HEK293 (cell line): ENCODE measurements around the gene BCLAF1.

Source experiments
- ATF2 ChIP-seq: fragments of 450-650 bp; formaldehyde crosslinking; IDR thresholded peaks from 2 replicates; pipeline ENCODE4 v1.5.1; 2016; ENCODE audit warnings: missing biosample characterization, missing genetic modification characterization, low read depth
- FEZF1 ChIP-seq: fragments of 450-650 bp; formaldehyde crosslinking; IDR thresholded peaks from 2 replicates; pipeline ENCODE4 v1.5.1; 2016; ENCODE audit warnings: missing biosample characterization, missing genetic modification characterization
- GFI1B ChIP-seq: fragments of 450-650 bp; formaldehyde crosslinking; IDR thresholded peaks from 2 replicates; pipeline ENCODE4 v1.5.1; 2016; ENCODE audit warnings: missing biosample characterization, missing genetic modification characterization
- HOXD13 ChIP-seq: sonication (generic); formaldehyde crosslinking; IDR thresholded peaks from 2 replicates; pipeline ENCODE4 v1.8.0; 2022; ENCODE audit warnings: missing genetic modification reagents, borderline replicate concordance
- KLF1 ChIP-seq: fragments of 450-650 bp; formaldehyde crosslinking; IDR thresholded peaks from 2 replicates; pipeline ENCODE4 v1.5.1; 2016; ENCODE audit warnings: missing biosample characterization, missing genetic modification characterization
- KLF10 ChIP-seq: fragments of 450-650 bp; IDR thresholded peaks from 2 replicates; pipeline ENCODE4 v1.5.1; 2018; ENCODE audit warnings: missing biosample characterization, mild to moderate bottlenecking, missing genetic modification characterization
- KLF16 ChIP-seq: fragments of 450-650 bp; formaldehyde crosslinking; IDR thresholded peaks from 2 replicates; pipeline ENCODE4 v1.5.1; 2017; ENCODE audit warnings: missing biosample characterization, missing genetic modification characterization
- MEIS1 ChIP-seq: sonication (generic); formaldehyde crosslinking; IDR thresholded peaks from 2 replicates; pipeline ENCODE4 v1.8.1; 2022; ENCODE audit warnings: missing genetic modification reagents, mild to moderate bottlenecking, borderline replicate concordance
- OVOL3 ChIP-seq: fragments of 450-650 bp; formaldehyde crosslinking; IDR thresholded peaks from 2 replicates; pipeline ENCODE4 v1.5.1; 2016; ENCODE audit warnings: missing biosample characterization, missing genetic modification characterization
- PRDM6 ChIP-seq: fragments of 450-650 bp; formaldehyde crosslinking; IDR thresholded peaks from 2 replicates; pipeline ENCODE4 v1.5.1; 2017; ENCODE audit warnings: missing biosample characterization, missing genetic modification characterization
- REPIN1 ChIP-seq: fragments of 450-650 bp; formaldehyde crosslinking; IDR thresholded peaks from 2 replicates; pipeline ENCODE4 v1.5.1; 2017; ENCODE audit warnings: missing biosample characterization, missing genetic modification characterization, low read depth
- REST ChIP-seq: fragments of 450-650 bp; formaldehyde crosslinking; IDR thresholded peaks from 2 replicates; pipeline ENCODE4 v1.5.1; 2016; ENCODE audit warnings: missing biosample characterization, missing genetic modification characterization
- SP7 ChIP-seq: fragments of 450-650 bp; formaldehyde crosslinking; IDR thresholded peaks from 2 replicates; pipeline ENCODE4 v1.5.1; 2016; ENCODE audit warnings: missing biosample characterization, missing genetic modification characterization
- YY2 ChIP-seq: fragments of 450-650 bp; formaldehyde crosslinking; IDR thresholded peaks from 2 replicates; pipeline ENCODE4 v1.5.1; 2016; ENCODE audit warnings: missing biosample characterization, missing genetic modification characterization
- ZBTB6 ChIP-seq: fragments of 450-650 bp; formaldehyde crosslinking; IDR thresholded peaks from 2 replicates; pipeline ENCODE4 v1.5.1; 2017; ENCODE audit warnings: missing biosample characterization, missing genetic modification characterization
- ZBTB7A ChIP-seq: fragments of 450-650 bp; formaldehyde crosslinking; IDR thresholded peaks from 2 replicates; pipeline ENCODE4 v1.5.1; 2016; ENCODE audit warnings: low read depth, missing biosample characterization, missing genetic modification characterization
- ZFHX2 ChIP-seq: fragments of 450-650 bp; formaldehyde crosslinking; conservative IDR thresholded peaks from 2 replicates; pipeline ENCODE4 v1.5.1; 2016; ENCODE audit warnings: missing biosample characterization, missing genetic modification characterization
- ZNF132 ChIP-seq: fragments of 450-650 bp; formaldehyde crosslinking; IDR thresholded peaks from 2 replicates; pipeline ENCODE4 v1.5.1; 2017; ENCODE audit warnings: missing biosample characterization, missing genetic modification characterization, borderline replicate concordance
- ZNF140 ChIP-seq: fragments of 450-650 bp; formaldehyde crosslinking; IDR thresholded peaks from 2 replicates; pipeline ENCODE4 v1.5.1; 2016; ENCODE audit warnings: missing biosample characterization, missing genetic modification characterization
- ZNF221 ChIP-seq: fragments of 450-650 bp; formaldehyde crosslinking; IDR thresholded peaks from 2 replicates; pipeline ENCODE4 v1.5.1; 2017; ENCODE audit warnings: missing biosample characterization, missing genetic modification characterization, borderline replicate concordance
- ZNF248 ChIP-seq: fragments of 450-650 bp; formaldehyde crosslinking; IDR thresholded peaks from 2 replicates; pipeline ENCODE4 v1.5.1; 2017; ENCODE audit warnings: missing biosample characterization, missing genetic modification characterization
- ZNF266 ChIP-seq: fragments of 450-650 bp; formaldehyde crosslinking; IDR thresholded peaks from 2 replicates; pipeline ENCODE4 v1.5.1; 2016; ENCODE audit warnings: missing biosample characterization, missing genetic modification characterization, low read depth
- ZNF341 ChIP-seq: fragments of 450-650 bp; formaldehyde crosslinking; IDR thresholded peaks from 2 replicates; pipeline ENCODE4; 2016; ENCODE audit warnings: low read depth, missing biosample characterization, missing genetic modification characterization
- ZNF394 ChIP-seq: fragments of 450-650 bp; formaldehyde crosslinking; IDR thresholded peaks from 2 replicates; pipeline ENCODE4 v1.5.1; 2016; ENCODE audit warnings: missing biosample characterization, missing genetic modification characterization, mild to moderate bottlenecking, moderate library complexity, borderline replicate concordance
- ZNF426 ChIP-seq: fragments of 450-650 bp; formaldehyde crosslinking; IDR thresholded peaks from 2 replicates; pipeline ENCODE4 v1.5.1; 2017; ENCODE audit warnings: missing biosample characterization, missing genetic modification characterization, mild to moderate bottlenecking, inconsistent platforms, moderate library complexity
- ZNF433 ChIP-seq: fragments of 450-650 bp; formaldehyde crosslinking; IDR thresholded peaks from 2 replicates; pipeline ENCODE4 v1.5.1; 2016; ENCODE audit warnings: missing biosample characterization, missing genetic modification characterization, low read depth
- ZNF501 ChIP-seq: fragments of 450-650 bp; formaldehyde crosslinking; IDR thresholded peaks from 2 replicates; pipeline ENCODE4 v1.5.1; 2016; ENCODE audit warnings: missing biosample characterization, missing genetic modification characterization
- ZNF510 ChIP-seq: fragments of 450-650 bp; formaldehyde crosslinking; IDR thresholded peaks from 2 replicates; pipeline ENCODE4 v1.5.1; 2018; ENCODE audit warnings: mild to moderate bottlenecking, missing genetic modification characterization, missing biosample characterization; ENCODE audit not compliant: insufficient replicate concordance
- ZNF514 ChIP-seq: fragments of 450-650 bp; formaldehyde crosslinking; IDR thresholded peaks from 2 replicates; pipeline ENCODE4 v1.5.1; 2016; ENCODE audit warnings: missing biosample characterization, missing genetic modification characterization
- ZNF645 ChIP-seq: fragments of 450-650 bp; formaldehyde crosslinking; IDR thresholded peaks from 2 replicates; pipeline ENCODE4; 2016; ENCODE audit warnings: missing biosample characterization, missing genetic modification characterization
- ZNF664 ChIP-seq: fragments of 450-650 bp; formaldehyde crosslinking; IDR thresholded peaks from 2 replicates; pipeline ENCODE4 v1.5.1; 2016; ENCODE audit warnings: missing biosample characterization, missing genetic modification characterization

The BCLAF1 gene

GRCh38 chr6:136289579-136290409, at the start of gene BCLAF1 (continued):
- TF ChIP-seq ZNF132 (tag by site-specific recombination): no peak
- TF ChIP-seq ZFHX2 (tag by site-specific recombination): no peak; the same call in 1 of the 2 replicates
- TF ChIP-seq ZNF266 (tag by site-specific recombination): no peak
- no peak for TF ChIP-seq PRDM6 (tag by site-specific recombination)
- peak; percentile 83 for TF ChIP-seq ZNF501 (tag by site-specific recombination)
- 0 out of 2 replicates have a peak, but pooled peaks have one; percentile 18 for TF ChIP-seq ZNF341
- no peak for TF ChIP-seq ZNF510 (tag by site-specific recombination)
- TF ChIP-seq SP7 (tag by site-specific recombination): peak; percentile 60; the same call in 1 of the 2 replicates
- peak; percentile 30 for TF ChIP-seq REST (tag by site-specific recombination)
- no peak; the same call in none of the 2 replicates for TF ChIP-seq FEZF1 (tag by site-specific recombination)
- peak; percentile 7; the same call in 1 of the 2 replicates for TF ChIP-seq ZNF664 (tag by site-specific recombination)
- TF ChIP-seq KLF1: peak; percentile 76
- no peak for TF ChIP-seq ZNF514 (tag by site-specific recombination)
- no peak for TF ChIP-seq MEIS1 (CRISPR knock-in tag)
- no peak for TF ChIP-seq HOXD13 (CRISPR knock-in tag)
- TF ChIP-seq ZBTB7A (tag by site-specific recombination): 0 out of 2 replicates have a peak, but pooled peaks have one; percentile 58
- no peak for TF ChIP-seq ZNF426 (tag by site-specific recombination)
- no peak for TF ChIP-seq ZNF433 (tag by site-specific recombination)
- TF ChIP-seq ZNF394: peak; percentile 51; the same call in 1 of the 2 replicates
- 0 out of 2 replicates have a peak, but pooled peaks have one; percentile 65 for TF ChIP-seq ZNF645 (tag by site-specific recombination)
- TF ChIP-seq OVOL3 (tag by site-specific recombination): peak; percentile 2; the same call in 1 of the 2 replicates
- TF ChIP-seq KLF10 (tag by site-specific recombination): peak; percentile 5; the same call in 1 of the 2 replicates
- no peak; the same call in 1 of the 2 replicates for TF ChIP-seq ZBTB6 (tag by site-specific recombination)
- TF ChIP-seq ZNF248: no peak
- peak; percentile 86; the same call in 1 of the 2 replicates for TF ChIP-seq REPIN1 (tag by site-specific recombination)
- TF ChIP-seq YY2 (tag by site-specific recombination): peak; percentile 77; the same call in 1 of the 2 replicates
- no peak for TF ChIP-seq GFI1B (tag by site-specific recombination)
- no peak for TF ChIP-seq ZNF140 (tag by site-specific recombination)
- no peak for TF ChIP-seq ATF2 (tag by site-specific recombination)
- TF ChIP-seq ZNF221: no peak
- peak; percentile 69 for TF ChIP-seq KLF16 (tag by site-specific recombination)
